ENCODE data around the gene TRIM7.
"Not testable (repeated sequence)": the region's sequence is repeated elsewhere in the genome, so short reads cannot be mapped to it uniquely, and the experiment has no call there.

GRCh38 chr5:181160755-181161533 is 44.1 kb downstream of the TRIM7 start:
- TF ChIP-seq CTCF (conservative IDR thresholded peaks at IDR 0.05; ENCODE audit: low read depth, low read length); EZH2 (IDR thresholded peaks at IDR 0.05; ENCODE audit: borderline replicate concordance, low read depth, low read length, poor library complexity, severe bottlenecking): not testable (repeated sequence)
